ENCODE data around the gene KCNJ12.

KCNJ12 gene

GRCh38 chr17:21376759-21377690, 868 bp downstream of the KCNJ12 start:
- no peak overlapping the region for H3K4me3 ChIP-seq (ENCODE audit: low read length)
- TF ChIP-seq CTCF (IDR thresholded peaks at IDR 0.05; ENCODE audit: insufficient read depth, low read depth, low read length, missing control alignments): no peak
- DNase-seq (ENCODE audit: low read depth): peak; percentile 45

GRCh38 chr17:21377705-21378396, 1.7 kb downstream of the KCNJ12 start:
- DNase-seq (ENCODE audit: low read depth): no peak
- H3K4me3 ChIP-seq (ENCODE audit: low read length): no peak overlapping the region
- no peak for TF ChIP-seq CTCF (IDR thresholded peaks at IDR 0.05; ENCODE audit: insufficient read depth, low read depth, low read length, missing control alignments)

GRCh38 chr17:21378553-21378952, 2.4 kb downstream of the KCNJ12 start:
- H3K4me3 ChIP-seq (ENCODE audit: low read length): no peak overlapping the region
- DNase-seq (ENCODE audit: low read depth): no peak
- no peak for TF ChIP-seq CTCF (IDR thresholded peaks at IDR 0.05; ENCODE audit: insufficient read depth, low read depth, low read length, missing control alignments)

GRCh38 chr17:21379080-21379711, 3.0 kb downstream of the KCNJ12 start:
- no peak overlapping the region for H3K4me3 ChIP-seq (ENCODE audit: low read length)
- DNase-seq (ENCODE audit: low read depth): no peak
- TF ChIP-seq CTCF (IDR thresholded peaks at IDR 0.05; ENCODE audit: insufficient read depth, low read depth, low read length, missing control alignments): no peak

GRCh38 chr17:21380659-21381058, 4.5 kb downstream of the KCNJ12 start:
- no peak overlapping the region for H3K4me3 ChIP-seq (ENCODE audit: low read length)
- no peak for DNase-seq (ENCODE audit: low read depth)
- TF ChIP-seq CTCF (IDR thresholded peaks at IDR 0.05; ENCODE audit: insufficient read depth, low read depth, low read length, missing control alignments): no peak

- H3K4me3 ChIP-seq (ENCODE audit: low read length): no peak overlapping the region
- TF ChIP-seq CTCF (IDR thresholded peaks at IDR 0.05; ENCODE audit: insufficient read depth, low read depth, low read length, missing control alignments): no peak
- no peak for DNase-seq (ENCODE audit: low read depth)
Observed at GRCh38 chr17:21381076-21381706, 5.0 kb downstream of the KCNJ12 start.

Measured in epithelial cell of esophagus (primary cell).